Neutrophil (primary cell): ENCODE measurements around the gene DISC1.

Experiments
- H3K27ac ChIP-seq: fragments of 200-600 bp; sonication (generic); 2 replicates; pipeline ENCODE4 v1.5.1; 2016; ENCODE audit warnings: mild to moderate bottlenecking, moderate library complexity
- H3K27me3 ChIP-seq: fragments of 200-600 bp; sonication (generic); 2 replicates; pipeline ENCODE4 v1.6.0; 2016; ENCODE audit warnings: mild to moderate bottlenecking
- H3K36me3 ChIP-seq: fragments of 200-600 bp; sonication (generic); 2 replicates; pipeline ENCODE4 v1.5.1; 2017
- H3K4me1 ChIP-seq, 2 experiments: fragments of 200-600 bp in 1 of 2; sonication (generic) in 1 of 2; 1 replicate in 1 of 2; 2 replicates in 1 of 2; pipeline versions ENCODE4 v1.5.1 to v1.6.1; 2013 to 2016; ENCODE audit warnings: low read depth in 1 of 2, low read length in 1 of 2, mild to moderate bottlenecking in 1 of 2, moderate library complexity in 1 of 2; ENCODE audit not compliant: control insufficient read depth in 1 of 2, insufficient read depth in 1 of 2
- H3K4me3 ChIP-seq, 2 experiments: fragments of 200-600 bp in 1 of 2; sonication (generic) in 1 of 2; 1 replicate in 1 of 2; 2 replicates in 1 of 2; pipeline ENCODE4 v1.5.1; 2013 to 2016; ENCODE audit warnings: low read depth in 1 of 2, low read length in 1 of 2, mild to moderate bottlenecking in 1 of 2, moderate library complexity in 1 of 2
- H3K9me3 ChIP-seq: fragments of 200-600 bp; sonication (generic); 2 replicates; pipeline ENCODE4 v1.5.1; 2016
- CTCF ChIP-seq: fragments of 200-600 bp; sonication (generic); IDR thresholded peaks from 2 replicates; pipeline ENCODE4 v1.5.1; 2016; ENCODE audit warnings: antibody characterized with exemption

The DISC1 gene

GRCh38 chr1:231702804-231703203 is 76.2 kb downstream of the DISC1 start:
- TF ChIP-seq CTCF = no peak
- no peaks in the 10 kb centered on the region for H3K9me3 ChIP-seq
- no peak overlapping the region for H3K4me3 ChIP-seq
- H3K27ac ChIP-seq = no peak overlapping the region
- H3K4me1 ChIP-seq = peaks cover 0 to 21% of the 10 kb centered on the region in 2 experiments
- H3K27me3 ChIP-seq = no peaks in the 10 kb centered on the region
- peaks cover 6% of the 10 kb centered on the region for H3K36me3 ChIP-seq

GRCh38 chr1:231705806-231706760 is 79.5 kb downstream of the DISC1 start:
- H3K4me1 ChIP-seq = peaks cover 0 to 21% of the 10 kb centered on the region in 2 experiments
- H3K4me3 ChIP-seq = no peak overlapping the region
- H3K9me3 ChIP-seq = no peaks in the 10 kb centered on the region
- no peak for TF ChIP-seq CTCF
- no peaks in the 10 kb centered on the region for H3K27me3 ChIP-seq
- no peak overlapping the region for H3K27ac ChIP-seq
- peaks cover 6% of the 10 kb centered on the region for H3K36me3 ChIP-seq

- H3K9me3 ChIP-seq = no peaks in the 10 kb centered on the region
- no peak overlapping the region for H3K27ac ChIP-seq
- H3K27me3 ChIP-seq = no peaks in the 10 kb centered on the region
- no peak for TF ChIP-seq CTCF
- peaks cover 0 to 21% of the 10 kb centered on the region in 2 experiments for H3K4me1 ChIP-seq
- H3K4me3 ChIP-seq = no peak overlapping the region
- H3K36me3 ChIP-seq = peaks cover 6% of the 10 kb centered on the region
Observed at GRCh38 chr1:231706934-231707333, 80.3 kb downstream of the DISC1 start.

- TF ChIP-seq CTCF = no peak
- Histone ChIP-seq H3K27ac (no peak overlapping the region), H3K27me3 (no peaks in the 10 kb centered on the region), H3K4me1 (peaks cover 0 to 16% of the 10 kb centered on the region in 2 experiments), H3K4me3 (no peak overlapping the region), H3K9me3 (no peaks in the 10 kb centered on the region), H3K36me3 (peaks cover 6% of the 10 kb centered on the region)
Observed at GRCh38 chr1:231707407-231707806, 80.8 kb downstream of the DISC1 start.

- H3K4me3 ChIP-seq = no peak overlapping the region
- no peak for TF ChIP-seq CTCF
- H3K27ac ChIP-seq = no peak overlapping the region
- peaks cover 0 to 8% of the 10 kb centered on the region in 2 experiments for H3K4me1 ChIP-seq
- peaks cover 6% of the 10 kb centered on the region for H3K36me3 ChIP-seq
- H3K9me3 ChIP-seq = no peaks in the 10 kb centered on the region
- H3K27me3 ChIP-seq = no peaks in the 10 kb centered on the region
Observed at GRCh38 chr1:231708394-231708793, 81.8 kb downstream of the DISC1 start.
